Tibial nerve (tissue), 4 donors: ENCODE measurements around the gene NUP93. TPM values are rescaled to one million over a fixed set of nuclear protein-coding genes. Genes with fewer than 3 reads are reported as not detected.

Experiments
- DNase-seq, 2 donors: peaks; one replicate each; pipeline ENCODE4 v3.0.0-alpha.2; 2019; ENCODE audit warnings: low spot score in 2 of 2
- H3K27ac ChIP-seq, 4 donors: fragments of 200-600 bp; sonication (generic) in 3 of 4; one replicate each; pipeline ENCODE4 v1.5.1; 2017 to 2019; ENCODE audit warnings: mild to moderate bottlenecking in 1 of 4
- H3K27me3 ChIP-seq, 2 donors: fragments of 200-600 bp; sonication (generic) in 1 of 2; one replicate each; pipeline versions ENCODE4 v1.5.1 to v1.6.0; 2017 to 2019
- H3K36me3 ChIP-seq, 3 donors: fragments of 200-600 bp; sonication (generic); one replicate each; pipeline ENCODE4 v1.5.1; 2018 to 2019
- H3K4me1 ChIP-seq, 4 donors: fragments of 200-600 bp; sonication (generic) in 3 of 4; one replicate each; pipeline ENCODE4 v1.5.1; 2017 to 2019
- H3K4me3 ChIP-seq, 4 donors: fragments of 200-600 bp; sonication (generic) in 3 of 4; one replicate each; pipeline ENCODE4 v1.5.1; 2017 to 2019; ENCODE audit warnings: mild to moderate bottlenecking in 1 of 4, moderate library complexity in 1 of 4
- H3K9me3 ChIP-seq, 4 donors: fragments of 200-600 bp; sonication (generic) in 3 of 4; one replicate each; pipeline ENCODE4 v1.5.1; 2017 to 2019
- EP300 ChIP-seq, 2 donors: sonication (generic); formaldehyde crosslinking; IDR thresholded peaks; one replicate each; pipeline ENCODE4 v1.6.1; 2017; ENCODE audit warnings: antibody characterized with exemption in 2 of 2, mild to moderate bottlenecking in 1 of 2
- POLR2A ChIP-seq, 2 donors: fragments of 450-650 bp; IDR thresholded peaks; one replicate each; pipeline ENCODE4 v1.6.1; 2017; ENCODE audit warnings: antibody characterized with exemption in 2 of 2, mild to moderate bottlenecking in 2 of 2, moderate library complexity in 2 of 2
- WGBS, 2 donors: methylation state at CpG; one replicate each; pipeline ENCODE4 v1.1.5; 2018; 5-methylcytosine and 5-hydroxymethylcytosine counted together
- total RNA-seq, 4 donors: library from RNA; depleted of rRNA; stranded (reverse); fragments of >200 nt; gene quantifications; one replicate each; pipeline ENCODE4 v1.1.0, GENCODE V29; 2016
- TF ChIP-seq, protein P1 (sequence below), 5 experiments: fragments of 200-600 bp in 3 of 5; fragments of 450-650 bp in 2 of 5; sonication (generic) in 3 of 5; IDR thresholded peaks; one replicate each; pipeline ENCODE4 v1.5.1; 2016 to 2019; ENCODE audit warnings: antibody characterized with exemption in 5 of 5, mild to moderate bottlenecking in 3 of 5, moderate library complexity in 2 of 5

Gene NUP93
- total RNA-seq, 4 donors from 2014 or later: 27.6 to 65.7 (median 43.8) TPM

DNA sequence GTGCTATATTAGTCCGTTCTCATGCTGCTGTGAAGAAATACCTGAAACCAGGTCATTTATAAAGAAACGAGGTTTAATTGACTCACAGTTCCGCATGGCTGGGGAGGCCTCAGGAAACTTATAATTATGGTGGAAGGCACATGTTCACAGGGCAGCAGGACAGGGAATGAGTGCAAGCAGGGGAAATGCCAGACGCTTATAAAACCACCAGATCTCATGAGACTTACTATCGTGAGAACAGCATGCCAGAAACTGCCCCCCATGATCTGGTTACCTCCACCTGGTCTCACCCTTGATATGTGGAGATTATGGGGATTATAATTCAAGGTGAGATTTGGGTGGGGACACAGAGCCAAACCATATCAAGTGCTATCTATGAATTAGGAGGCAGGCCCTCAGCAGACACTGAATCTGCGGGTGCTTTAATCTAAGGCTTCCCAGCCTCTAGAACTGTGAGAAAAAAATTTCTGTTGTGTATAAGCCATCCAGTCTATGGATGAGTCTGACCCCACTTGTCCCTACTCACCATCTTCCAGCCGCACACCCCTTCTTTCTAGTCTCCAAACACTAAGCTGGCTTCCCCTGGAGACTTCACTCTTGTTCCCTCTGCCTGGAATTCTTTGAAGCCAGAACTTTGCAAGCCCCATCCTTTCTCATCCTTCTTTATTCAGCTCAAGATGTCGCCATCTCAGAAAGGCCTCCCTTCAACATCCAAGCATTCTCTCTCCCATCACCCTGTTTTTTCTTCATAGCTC, 772 bp upstream of the NUP93 start:
- peak overlapping the region; percentile 38 to 91 (median 84) for H3K27ac ChIP-seq
- no peaks in the 10 kb centered on the region for H3K27me3 ChIP-seq
- peaks cover 0 to 36% (median 19%) of the 10 kb centered on the region in 4 donors for H3K4me1 ChIP-seq
- H3K36me3 ChIP-seq: no peaks in the 10 kb centered on the region
- no peaks in the 10 kb centered on the region for H3K9me3 ChIP-seq
- DNase-seq: peak in 1 of 2 donors; percentile 9
- TF ChIP-seq EP300 (IDR thresholded peaks at IDR 0.05) (no peak), POLR2A (IDR thresholded peaks at IDR 0.05) (no peak)
- TF ChIP-seq, protein P1, sequence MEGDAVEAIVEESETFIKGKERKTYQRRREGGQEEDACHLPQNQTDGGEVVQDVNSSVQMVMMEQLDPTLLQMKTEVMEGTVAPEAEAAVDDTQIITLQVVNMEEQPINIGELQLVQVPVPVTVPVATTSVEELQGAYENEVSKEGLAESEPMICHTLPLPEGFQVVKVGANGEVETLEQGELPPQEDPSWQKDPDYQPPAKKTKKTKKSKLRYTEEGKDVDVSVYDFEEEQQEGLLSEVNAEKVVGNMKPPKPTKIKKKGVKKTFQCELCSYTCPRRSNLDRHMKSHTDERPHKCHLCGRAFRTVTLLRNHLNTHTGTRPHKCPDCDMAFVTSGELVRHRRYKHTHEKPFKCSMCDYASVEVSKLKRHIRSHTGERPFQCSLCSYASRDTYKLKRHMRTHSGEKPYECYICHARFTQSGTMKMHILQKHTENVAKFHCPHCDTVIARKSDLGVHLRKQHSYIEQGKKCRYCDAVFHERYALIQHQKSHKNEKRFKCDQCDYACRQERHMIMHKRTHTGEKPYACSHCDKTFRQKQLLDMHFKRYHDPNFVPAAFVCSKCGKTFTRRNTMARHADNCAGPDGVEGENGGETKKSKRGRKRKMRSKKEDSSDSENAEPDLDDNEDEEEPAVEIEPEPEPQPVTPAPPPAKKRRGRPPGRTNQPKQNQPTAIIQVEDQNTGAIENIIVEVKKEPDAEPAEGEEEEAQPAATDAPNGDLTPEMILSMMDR (IDR thresholded peaks at IDR 0.05): no peak
- H3K4me3 ChIP-seq: peak overlapping the region; percentile 73 to 94 (median 88)
- 30 to 46% methylated on average over 8 of the region's 8 CpGs for WGBS, 2 donors

DNA sequence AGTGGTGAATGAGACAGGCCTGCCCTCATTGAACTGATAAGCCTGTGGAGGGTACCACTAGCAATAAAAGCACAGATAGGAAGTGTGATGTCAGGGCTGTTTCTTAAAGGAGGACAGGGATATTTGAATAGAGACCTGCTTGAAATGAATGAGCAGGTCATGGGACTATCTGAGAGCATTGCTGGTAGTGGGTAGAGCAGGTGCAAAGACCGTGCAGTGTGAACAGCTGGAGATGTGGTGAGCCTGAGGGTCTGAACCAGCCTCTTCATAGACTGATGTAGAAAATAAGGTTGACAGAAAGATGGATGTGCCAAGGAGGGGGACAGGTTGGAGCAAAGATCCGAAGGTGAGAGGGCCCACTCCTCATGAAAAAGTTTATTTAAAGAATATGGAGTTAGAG, 2.4 kb downstream of the NUP93 start:
- TF ChIP-seq EP300 (IDR thresholded peaks at IDR 0.05) (no peak), POLR2A (IDR thresholded peaks at IDR 0.05) (no peak)
- TF ChIP-seq, protein P1 (IDR thresholded peaks at IDR 0.05): no peak
- H3K27me3 ChIP-seq: no peaks in the 10 kb centered on the region
- no peaks in the 10 kb centered on the region for H3K36me3 ChIP-seq
- DNase-seq: no peak
- 93 to 94% methylated on average over 2 of the region's 2 CpGs for WGBS, 2 donors
- no peak overlapping the region for H3K4me3 ChIP-seq
- no peaks in the 10 kb centered on the region for H3K9me3 ChIP-seq
- peaks cover 0 to 35% (median 19%) of the 10 kb centered on the region in 4 donors for H3K4me1 ChIP-seq
- H3K27ac ChIP-seq: no peak overlapping the region

DNA sequence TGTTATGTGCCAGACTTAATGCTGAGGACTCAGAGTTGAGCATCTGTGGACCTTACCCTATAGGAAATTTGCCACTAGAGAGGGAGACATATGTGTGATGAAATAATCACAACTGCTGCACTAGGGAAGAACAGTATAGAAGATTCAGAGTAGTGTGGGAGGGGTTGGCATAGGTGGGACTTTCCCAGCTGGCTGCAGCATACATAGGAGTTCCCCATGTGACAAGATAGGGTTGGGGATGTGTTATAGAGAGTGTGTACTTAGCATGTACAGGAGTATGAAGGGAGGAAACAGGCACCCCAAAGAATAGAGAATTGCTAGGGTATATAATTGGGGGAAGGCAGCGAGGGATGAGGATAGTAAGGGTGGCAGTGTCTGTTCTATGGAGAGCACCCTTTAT, 2.9 kb downstream of the NUP93 start:
- no peak overlapping the region for H3K27ac ChIP-seq
- no peaks in the 10 kb centered on the region for H3K27me3 ChIP-seq
- DNase-seq: no peak
- 97 to 100% methylated on average over 1 of the region's 1 CpG for WGBS, 2 donors
- no peaks in the 10 kb centered on the region for H3K36me3 ChIP-seq
- no peak overlapping the region for H3K4me3 ChIP-seq
- H3K9me3 ChIP-seq: no peaks in the 10 kb centered on the region
- H3K4me1 ChIP-seq: peaks cover 0 to 31% (median 19%) of the 10 kb centered on the region in 4 donors
- TF ChIP-seq, protein P1 (IDR thresholded peaks at IDR 0.05): no peak
- TF ChIP-seq POLR2A (IDR thresholded peaks at IDR 0.05) (no peak), EP300 (IDR thresholded peaks at IDR 0.05) (no peak)

DNA sequence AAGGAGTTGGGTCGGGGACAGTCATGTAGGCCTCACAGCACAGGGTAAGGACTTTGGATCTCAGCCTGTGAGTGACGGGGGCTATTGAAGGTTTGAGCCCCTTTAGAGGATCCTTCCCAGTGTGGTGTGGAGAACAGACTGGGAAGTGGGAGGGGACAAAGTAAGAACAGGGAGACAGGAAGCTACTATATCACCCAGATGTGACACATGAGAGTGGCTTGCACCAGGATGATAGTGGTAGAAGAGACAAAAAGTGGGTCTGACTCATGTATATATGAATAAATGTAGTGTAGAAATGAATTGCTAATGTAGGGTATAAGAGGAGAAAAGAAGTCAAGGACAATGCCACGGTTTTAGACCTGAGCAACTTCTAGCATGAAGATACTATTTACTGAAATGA, 4.5 kb downstream of the NUP93 start:
- Histone ChIP-seq H3K36me3 (no peaks in the 10 kb centered on the region), H3K4me3 (no peak overlapping the region), H3K4me1 (peaks cover 0 to 20% (median 9%) of the 10 kb centered on the region in 4 donors), H3K27ac (no peak overlapping the region), H3K9me3 (no peaks in the 10 kb centered on the region), H3K27me3 (no peaks in the 10 kb centered on the region)
- 89 to 96% methylated on average over 3 of the region's 3 CpGs for WGBS, 2 donors
- TF ChIP-seq EP300 (IDR thresholded peaks at IDR 0.05) (no peak), POLR2A (IDR thresholded peaks at IDR 0.05) (no peak)
- TF ChIP-seq, protein P1 (IDR thresholded peaks at IDR 0.05): no peak
- no peak for DNase-seq

DNA sequence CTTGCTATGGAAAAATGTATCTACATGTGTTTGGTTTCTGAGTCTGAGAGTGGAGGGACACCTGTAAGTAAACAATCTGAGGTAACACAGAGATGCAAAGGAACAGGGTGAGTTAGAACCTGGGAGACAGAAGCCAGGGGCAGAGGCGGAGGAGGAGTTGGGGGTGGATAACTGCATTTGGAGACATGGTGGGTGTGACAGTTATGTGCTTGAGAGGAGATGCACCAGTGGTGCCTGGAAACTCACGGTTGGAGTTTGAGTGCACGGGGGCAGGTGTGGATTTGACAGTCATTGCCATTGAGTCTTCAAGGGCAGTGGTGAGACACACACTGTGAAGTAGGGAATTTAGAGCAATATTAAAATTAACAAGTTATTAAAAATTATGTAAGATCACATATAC, 6.5 kb downstream of the NUP93 start:
- DNase-seq: no peak
- no peak overlapping the region for H3K27ac ChIP-seq
- TF ChIP-seq POLR2A (IDR thresholded peaks at IDR 0.05) (no peak), EP300 (IDR thresholded peaks at IDR 0.05) (no peak)
- TF ChIP-seq, protein P1 (IDR thresholded peaks at IDR 0.05): no peak
- 90 to 91% methylated on average over 3 of the region's 3 CpGs for WGBS, 2 donors
- H3K9me3 ChIP-seq: no peaks in the 10 kb centered on the region
- H3K4me1 ChIP-seq: peaks cover 0 to 7% (median 0%) of the 10 kb centered on the region in 4 donors
- H3K27me3 ChIP-seq: no peaks in the 10 kb centered on the region
- no peaks in the 10 kb centered on the region for H3K36me3 ChIP-seq
- no peak overlapping the region for H3K4me3 ChIP-seq
